HG02840 (cell line): ENCODE data around the gene LY6G6D.

ENCODE experiments used
- ATAC-seq: cut with Tn5 transposase; IDR thresholded peaks from one replicate; pipeline ENCODE4 v1.9.1; 2021; ENCODE audit warnings: mild to moderate bottlenecking, moderate library complexity, moderate number of reproducible peaks; ENCODE audit not compliant: unreplicated experiment, low FRiP score

Gene LY6G6D

DNA sequence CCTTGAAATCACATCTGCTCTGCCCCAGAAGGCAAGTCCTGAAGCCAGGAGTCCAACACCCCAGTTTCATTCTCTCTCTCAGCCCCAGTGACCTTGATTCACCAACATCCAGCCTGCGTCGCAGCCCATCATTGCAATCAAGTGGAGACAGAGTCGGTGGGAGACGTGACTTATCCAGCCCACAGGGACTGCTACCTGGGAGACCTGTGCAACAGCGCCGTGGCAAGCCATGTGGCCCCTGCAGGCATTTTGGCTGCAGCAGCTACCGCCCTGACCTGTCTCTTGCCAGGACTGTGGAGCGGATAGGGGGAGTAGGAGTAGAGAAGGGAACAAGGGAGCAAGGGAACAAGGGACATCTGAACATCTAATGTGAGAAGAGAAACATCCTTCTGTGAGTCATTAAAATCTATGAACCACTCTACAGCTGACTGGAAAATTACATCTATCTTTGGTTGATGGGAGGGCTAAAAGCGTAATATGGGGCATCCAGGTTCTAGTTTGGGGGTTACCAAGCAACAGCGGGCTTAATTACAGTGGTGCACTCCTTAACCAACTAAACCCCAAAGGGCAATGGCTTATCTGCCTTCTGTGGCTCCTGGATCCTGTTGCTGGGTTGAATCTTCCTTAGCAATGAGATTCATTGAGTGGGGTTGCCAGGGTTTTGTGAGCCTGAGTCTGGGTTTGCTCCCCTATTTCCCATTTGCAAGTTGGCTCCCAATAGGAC lies 2.5 kb downstream of the LY6G6D start:
- no peak for ATAC-seq

DNA sequence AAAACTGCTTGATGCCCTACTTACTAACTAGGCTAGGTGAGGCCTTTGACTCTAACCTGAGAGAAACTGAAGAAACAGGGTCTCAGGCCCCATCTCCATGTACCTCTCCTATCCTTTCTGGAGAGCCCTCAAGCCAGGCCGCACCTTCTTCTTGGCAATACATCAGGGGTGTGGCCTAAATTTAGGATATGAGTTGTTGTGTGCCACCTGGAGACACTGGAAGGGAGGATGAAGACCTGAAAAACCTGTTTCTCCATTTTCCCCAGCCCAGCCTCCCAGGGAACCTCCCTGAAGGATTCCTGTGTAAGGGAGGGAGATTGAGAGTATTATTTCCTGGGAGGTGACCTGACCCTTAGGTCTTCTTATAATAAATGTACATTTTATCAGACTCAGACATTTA lies 3.1 kb downstream of the LY6G6D start:
- ATAC-seq: no peak

DNA sequence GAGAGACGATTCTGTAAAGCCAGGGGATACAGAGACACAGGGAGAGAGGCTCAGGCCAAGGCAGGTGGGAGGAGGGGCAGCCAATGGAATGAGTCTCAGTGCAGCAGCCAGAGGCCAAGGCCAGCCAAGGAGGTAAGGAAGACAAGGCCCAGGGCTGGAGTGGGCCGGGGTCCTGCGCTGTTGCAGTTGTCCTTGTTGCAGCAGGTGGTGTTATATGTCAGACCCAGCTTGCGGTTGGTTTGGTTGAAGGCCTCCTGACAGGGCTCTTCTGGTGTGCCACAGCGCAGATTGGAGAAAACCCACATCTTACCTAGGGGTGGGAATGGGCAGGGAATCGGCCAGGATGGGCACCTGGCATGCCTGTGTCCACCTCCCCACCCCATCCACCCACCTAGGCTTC lies 3.9 kb downstream of the LY6G6D start:
- no peak for ATAC-seq

DNA sequence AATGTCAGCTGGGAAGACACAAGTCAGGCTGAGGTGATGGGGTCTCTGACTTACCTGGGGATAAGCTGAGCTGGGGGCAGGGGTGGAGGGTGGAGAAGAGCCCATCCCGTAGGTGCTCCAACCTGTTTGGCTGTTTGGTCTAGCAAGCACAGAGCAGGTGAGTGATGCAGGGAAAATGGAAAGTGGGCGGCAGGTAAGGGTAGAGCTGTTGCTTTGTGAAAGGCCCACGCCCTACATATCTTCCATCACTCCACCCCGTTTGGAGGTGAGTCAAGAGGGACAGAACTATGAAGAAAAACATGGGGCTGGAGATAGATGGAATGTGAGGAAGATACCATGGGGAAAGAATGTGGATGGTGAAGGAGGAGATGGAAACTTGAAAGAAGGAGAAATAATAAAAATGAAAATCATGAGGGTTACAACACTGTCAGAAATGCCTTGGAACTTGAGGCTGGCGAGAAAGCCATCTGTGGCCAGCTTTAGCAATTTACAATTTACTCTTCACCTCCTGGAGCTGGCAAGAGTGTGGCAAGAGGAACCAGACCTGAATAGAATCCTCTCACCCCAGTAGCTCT lies 5.1 kb downstream of the LY6G6D start:
- no peak for ATAC-seq

DNA sequence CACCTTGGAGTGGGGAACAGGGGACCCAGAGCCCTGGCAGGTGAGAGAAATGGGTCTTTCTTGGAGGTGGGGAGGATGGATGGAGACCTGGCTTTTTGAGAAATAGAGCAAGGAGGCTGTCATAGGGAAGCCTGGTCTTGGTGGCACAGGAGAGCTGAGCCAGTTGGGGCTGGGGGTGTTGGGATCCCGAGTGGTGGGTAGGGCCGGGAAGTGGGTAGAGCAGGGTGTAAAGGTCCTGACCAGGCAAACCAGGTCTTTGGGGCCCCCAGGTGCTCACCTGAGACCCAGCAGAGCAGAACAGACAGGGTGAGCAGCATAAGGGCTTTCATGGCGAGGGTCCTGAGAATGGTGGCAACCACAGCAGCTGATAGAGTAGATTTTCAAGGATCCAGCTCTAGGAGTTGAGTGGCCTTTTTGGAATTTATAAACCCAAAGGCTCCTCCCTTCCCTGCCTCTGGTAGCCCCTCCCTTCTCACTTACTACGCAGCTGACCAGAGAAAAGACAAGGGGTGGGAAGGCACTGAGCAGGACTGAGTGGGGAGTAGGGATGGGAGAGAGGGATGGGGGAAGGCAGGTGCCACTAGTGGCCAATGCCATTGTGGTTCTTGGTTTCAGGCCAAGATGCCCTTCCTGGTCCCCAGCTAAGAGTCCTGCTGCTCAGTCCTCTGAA lies 6.3 kb downstream of the LY6G6D start, which contains the start of gene LY6G6C:
LY6G6C (minus strand) TSS at position 396 of the 670 bp plus-strand sequence; CDS start at position 329, 67 bp downstream.
- no peak for ATAC-seq

DNA sequence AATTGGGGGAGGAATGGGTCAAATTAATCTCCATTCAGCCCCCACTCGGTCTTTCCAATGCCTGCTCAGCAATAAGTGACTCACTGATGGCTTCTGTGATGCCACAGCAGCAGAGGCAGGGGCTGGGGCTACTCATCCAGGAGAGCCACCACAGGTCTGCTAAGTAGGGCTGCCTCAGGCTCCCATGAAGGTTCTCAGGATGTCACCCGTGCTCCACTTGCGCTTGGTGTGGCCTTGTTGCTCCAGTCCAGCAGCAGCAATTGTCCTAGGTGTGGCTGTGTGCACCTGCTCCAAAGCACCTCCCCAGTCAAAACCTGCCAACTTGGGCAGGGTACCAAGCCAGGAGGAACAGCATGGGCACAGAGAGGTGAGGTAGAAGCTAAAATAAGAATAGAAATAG lies 7.0 kb downstream of the LY6G6D start:
- no peak for ATAC-seq

DNA sequence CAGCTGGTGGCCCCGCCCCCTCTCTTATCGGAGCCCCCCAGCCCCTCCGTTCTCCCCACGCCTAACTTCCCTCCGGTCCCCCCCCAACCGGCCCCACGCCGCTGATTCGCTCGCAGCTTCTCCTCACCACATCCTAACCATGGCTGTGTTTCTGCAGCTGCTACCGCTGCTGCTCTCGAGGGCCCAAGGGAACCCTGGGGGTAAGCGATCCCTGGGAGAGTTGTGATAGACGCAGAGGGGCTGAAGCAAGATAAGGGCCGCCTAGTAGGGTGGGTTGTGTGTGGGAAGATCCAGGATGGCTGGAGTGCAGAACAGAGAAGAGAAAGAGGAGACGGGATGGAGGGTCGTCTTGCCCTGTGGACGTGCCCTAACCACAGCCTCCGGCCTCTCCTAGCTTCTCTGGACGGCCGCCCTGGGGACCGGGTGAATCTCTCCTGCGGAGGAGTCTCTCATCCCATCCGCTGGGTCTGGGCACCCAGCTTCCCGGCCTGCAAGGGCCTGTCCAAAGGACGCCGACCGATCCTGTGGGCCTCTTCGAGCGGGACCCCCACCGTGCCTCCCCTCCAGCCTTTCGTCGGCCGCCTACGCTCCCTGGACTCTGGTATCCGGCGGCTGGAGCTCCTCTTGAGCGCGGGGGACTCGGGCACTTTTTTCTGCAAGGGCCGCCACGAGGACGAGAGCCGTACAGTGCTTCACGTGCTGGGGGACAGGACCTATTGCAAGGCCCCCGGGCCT lies 8.3 kb downstream of the LY6G6D start, which contains the start of gene MPIG6B:
MPIG6B (plus strand) TSS at position 129 of the 735 bp plus-strand sequence; CDS start at position 140, 11 bp downstream.
- no peak for ATAC-seq

DNA sequence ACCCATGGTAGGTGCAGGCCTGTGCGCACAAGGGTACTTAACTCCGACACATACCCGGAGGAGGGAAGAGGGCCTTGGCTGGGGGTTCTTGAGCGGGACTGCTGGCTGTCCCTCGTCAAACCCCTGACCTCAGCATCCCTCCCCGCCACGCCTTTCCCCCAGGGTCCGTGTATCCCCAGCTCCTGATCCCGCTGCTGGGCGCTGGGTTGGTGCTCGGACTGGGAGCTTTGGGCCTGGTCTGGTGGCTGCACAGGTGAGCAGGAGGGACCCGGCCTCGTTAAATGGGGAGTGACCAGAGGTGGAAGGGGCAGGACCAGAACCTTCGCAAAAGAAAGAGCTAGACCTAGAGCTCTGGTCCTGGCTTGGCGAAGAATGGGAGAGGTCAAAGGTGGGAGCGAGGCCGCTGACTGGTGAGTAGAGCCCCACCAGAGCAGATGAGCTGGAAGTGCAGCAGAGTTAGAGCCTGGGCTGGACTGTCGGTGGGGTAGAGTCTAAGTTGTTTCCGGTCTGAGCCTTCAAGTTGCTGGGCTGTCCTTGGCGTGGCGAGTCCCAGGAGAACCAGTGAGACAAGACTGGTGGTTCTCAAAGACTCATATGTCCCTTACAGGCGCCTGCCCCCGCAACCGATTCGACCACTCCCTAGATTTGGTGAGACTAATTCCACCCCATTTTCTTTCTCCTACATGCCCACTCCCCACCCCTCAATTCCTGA lies 9.0 kb downstream of the LY6G6D start:
- ATAC-seq: no peak

DNA sequence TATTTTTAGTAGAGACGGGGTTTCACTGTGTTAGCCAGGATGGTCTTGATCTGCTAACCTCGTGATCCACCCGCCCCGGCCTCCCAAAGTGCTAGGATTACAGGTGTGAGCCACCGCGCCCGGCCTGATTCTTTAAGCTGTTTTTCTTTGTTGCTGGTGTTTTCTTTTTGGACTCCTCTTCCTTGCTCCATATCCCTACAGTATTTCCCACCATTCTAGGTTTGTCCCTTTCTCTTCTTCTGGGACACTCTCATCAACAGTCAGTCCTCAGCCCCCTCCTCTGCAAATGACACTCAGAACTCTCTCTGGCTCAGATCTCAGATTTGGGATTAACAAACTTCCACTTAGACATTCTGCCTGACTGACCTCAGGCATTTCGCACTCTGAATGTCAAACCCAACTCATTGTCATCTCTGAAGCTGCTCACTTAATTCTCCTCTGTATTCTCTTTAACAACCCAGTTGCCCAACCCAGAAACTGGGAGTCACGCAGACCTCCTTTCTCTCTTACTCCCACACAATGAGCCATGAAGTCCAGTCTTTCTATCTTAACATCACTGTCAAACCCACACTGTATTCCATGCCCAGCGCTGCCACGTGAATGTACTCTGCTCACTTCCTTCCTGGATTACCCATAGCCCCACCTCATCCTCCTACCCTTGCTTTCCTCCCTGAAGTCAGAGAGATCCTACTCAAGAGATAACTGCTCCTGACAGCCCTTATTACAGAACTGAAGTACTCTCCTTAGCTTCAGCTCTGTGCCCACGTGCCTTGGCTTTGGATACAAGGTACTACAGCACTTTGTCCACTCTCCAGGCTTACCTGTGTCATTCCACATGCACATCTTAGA lies 10.6 kb downstream of the LY6G6D start:
- ATAC-seq: no peak

DNA sequence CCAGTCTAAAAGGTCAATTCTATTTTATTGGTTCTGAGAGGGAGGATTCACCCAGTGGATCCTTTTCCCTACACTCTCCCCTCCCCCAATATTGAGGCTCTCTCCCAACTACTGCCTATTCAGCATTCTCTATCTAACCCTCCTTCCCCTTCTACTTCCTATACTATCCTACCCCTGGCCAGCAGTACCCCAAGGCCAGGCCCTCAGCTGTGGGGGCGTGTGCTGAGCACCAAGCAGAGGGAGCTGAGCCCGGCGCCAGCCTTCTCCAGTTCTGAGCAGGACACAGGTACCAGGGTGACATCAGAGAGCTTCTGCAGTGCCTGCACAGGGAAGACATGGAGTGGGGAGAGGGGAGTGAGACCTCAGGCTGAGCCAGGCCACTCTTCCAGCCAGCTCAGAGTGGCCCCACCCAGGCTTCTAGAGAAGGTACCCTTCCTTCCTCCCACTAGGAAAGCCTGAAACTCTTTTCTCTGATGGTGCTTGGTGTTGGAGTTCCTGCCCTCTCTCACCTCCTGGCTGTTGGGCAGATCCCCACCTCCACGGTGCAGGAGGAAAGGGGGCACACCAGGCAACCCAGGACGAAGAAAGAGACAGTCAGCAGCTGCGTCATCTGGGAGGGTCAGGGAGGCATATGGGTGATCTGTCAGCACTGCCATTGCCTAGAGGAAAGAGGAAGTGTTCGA lies 12.0 kb downstream of the LY6G6D start:
- peak; percentile 42 for ATAC-seq

DNA sequence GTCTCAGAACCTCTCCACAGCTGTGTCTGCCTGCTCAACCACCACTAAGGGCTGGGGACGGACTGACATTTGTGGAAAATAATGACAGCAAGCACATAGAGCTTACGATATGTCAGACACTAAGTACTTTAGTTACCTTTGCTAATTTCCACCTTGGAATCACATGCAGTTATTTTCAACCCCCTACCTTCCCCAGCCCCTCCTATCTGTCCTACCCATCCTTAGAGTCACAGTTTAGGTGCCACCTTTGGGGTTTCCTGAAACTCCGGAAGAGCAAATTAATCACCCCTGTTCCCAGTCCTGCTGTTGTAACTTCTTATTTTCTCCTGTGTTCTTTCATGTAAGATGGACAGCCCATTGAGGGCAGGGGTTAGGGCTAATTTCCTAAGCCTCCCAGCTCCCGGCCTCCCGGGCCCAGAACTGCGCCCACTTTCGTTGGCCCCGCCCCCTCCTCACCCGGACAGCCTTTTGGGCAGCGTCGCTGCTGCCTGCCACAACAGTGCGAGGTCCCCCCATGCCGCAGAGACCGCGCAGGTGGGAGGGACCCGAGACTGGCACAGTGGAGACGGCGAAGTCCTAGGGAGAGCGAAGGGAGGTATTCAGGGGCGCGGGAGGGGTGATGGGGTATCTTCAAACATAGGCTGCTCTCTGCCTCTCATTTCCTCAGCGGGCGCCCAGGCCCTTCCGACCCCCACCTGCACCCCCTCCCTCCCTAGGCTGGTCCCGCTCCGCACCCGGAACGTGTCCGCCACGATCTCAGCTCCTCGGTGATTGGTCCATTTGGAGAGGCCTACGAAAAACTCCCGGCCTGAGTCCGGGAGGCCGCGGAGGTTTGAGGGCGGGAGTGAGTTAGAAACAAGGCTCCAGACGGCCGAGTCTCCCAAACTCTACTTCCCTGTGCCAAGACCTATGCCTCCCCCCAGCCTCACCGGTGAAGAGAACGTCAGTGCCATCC lies 12.8 kb downstream of the LY6G6D start:
- no peak for ATAC-seq

DNA sequence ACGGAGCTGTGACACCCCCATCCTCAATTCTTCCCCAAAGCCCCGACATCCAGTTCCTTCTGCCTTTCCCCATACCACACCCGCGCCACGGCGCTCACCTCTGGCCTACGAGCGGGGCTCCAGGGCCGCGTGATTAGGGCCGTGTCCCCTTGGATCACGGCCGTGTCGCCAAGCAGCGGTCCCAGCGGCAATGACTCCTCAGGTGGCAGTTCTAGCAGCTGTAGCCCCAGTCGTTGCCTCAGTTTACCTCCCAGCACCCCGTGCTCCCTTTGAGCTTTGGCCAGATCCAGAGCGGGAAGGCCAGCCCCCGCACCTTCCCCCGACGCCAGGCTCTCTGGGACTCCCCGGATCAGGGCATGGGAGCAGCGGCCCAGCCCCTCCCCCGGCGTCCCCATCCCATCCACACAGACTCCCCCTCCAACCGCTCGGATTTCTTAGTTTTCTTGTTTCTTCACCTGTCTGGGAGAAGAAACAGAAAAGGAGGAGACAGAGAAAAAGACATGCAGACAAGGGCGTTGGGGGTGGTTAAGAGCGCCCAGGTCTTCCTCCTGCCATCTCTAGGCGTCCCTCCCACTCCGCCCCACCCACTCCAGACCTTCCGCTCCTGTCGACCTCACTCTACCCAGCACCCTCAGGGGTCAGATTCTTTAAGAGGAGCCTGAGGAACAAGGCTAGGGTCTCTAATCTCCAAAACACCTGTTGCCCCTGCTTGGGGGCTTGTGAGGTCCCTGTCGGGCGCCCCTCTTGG lies 13.8 kb downstream of the LY6G6D start, which contains the start of gene DDAH2:
DDAH2 (minus strand) TSS at position 533 of the 748 bp plus-strand sequence; CDS start at position 395, 138 bp downstream.
- ATAC-seq: no peak

DNA sequence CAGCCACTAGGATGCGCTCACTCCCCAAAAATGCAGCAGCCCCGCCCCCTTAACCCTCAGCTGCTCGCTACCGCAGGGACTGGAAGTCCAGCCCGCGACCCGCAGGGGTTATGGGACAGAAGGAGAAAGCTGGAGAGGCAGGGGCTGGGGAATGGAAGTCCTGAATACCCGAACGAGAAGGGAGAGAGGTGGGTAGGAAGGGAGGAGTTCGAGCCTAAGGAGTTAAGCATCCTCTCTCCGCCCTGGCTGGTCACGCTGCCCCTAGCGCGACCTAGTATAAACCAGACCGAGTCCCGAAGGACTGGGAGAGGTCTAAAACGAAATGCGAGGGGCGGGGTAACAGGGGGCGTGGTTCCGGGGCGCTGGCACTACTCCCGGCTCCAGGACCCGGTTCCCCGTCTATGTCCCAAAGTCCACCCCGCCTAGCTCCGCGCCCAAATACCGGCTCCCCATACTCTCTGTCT lies 14.4 kb downstream of the LY6G6D start:
- ATAC-seq: peak; percentile 44

DNA sequence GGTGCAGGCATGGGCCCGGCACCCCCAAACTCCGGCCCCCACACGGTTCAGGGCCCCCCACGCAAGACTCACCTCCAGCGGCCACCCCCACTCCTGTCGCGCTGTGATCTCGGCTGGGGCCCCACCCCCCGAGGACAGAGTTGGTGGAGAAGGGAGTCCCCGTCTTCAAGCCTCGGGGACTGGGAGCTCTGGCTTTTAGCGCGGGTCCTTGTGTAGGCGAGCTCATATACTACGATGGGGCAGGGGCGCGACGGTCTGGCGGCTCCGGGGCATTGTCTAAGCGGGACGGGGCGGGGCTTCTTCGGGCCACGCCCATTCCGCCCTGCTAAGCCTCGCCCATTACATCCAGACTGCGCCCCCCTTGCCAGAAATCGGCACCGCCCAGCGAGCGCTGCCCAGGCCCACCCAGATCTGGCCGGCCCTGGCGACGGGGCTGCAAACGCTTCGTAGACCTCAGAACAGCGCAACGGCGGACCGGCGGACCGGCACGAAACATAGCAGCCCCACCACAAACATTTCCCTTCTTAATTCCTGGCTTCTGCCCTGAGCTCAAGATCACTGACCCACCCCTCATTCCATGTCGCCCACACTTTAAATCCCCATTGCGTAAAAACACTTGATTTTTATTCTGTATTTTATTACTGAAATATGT lies 15.0 kb downstream of the LY6G6D start:
- peak; percentile 30 for ATAC-seq

DNA sequence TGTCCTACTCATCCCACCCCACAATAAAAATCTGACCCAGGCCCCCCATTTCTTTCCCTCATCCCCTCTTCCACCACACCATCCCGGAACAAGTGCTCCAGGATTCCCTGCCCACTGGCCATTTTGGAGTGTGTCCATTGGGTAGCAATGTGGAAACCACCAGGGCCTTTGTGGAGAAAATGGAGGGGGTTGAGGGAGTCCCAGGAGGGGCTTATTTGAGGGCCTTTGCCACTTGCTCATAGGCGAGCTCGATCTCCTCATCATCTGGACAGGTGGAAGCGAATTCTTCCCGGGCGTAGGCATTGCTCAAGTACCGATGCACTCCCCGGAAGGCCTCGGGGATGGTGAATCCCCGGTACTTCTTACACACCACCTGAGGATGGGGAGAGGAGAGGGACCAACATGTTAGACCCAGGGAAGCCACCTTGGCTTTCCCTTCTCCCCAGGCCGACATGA lies 15.5 kb downstream of the LY6G6D start:
- no peak for ATAC-seq

DNA sequence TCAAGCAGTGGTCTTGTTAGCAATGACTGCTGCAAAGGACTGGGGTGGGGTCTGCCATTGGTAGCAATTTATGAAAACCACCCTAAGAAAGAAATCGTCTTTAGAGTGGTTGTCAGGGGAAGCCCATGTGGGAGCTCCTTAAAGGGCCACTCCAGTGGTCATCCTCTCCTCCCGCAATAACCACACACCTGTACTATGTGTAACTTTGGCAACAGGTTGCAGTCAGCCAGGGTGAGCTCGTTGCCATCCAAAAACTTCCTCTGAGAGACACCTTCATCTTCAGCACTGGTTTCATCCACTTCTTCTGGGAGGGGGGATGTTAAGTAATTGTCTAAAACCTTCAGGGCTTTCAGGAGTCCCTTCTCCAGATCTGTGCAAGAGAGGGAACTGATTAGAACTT lies 16.9 kb downstream of the LY6G6D start:
- ATAC-seq: no peak
